ENCODE results near the gene DCTN5. TPM values are rescaled to one million over a fixed set of nuclear protein-coding genes. Genes with fewer than 3 reads are reported as not detected.

Gene DCTN5
- total and polyA plus RNA-seq, 2 of the 13 experiments (the other 11 are each of a cell fraction or from before 2014, with no cell fraction given), result 105 to 207 TPM

- in situ Hi-C loops (cut with HindIII; ENCODE audit: extremely low pct_ligation_motif_present, low pct_unique_long_range_greater_than_20kb) (no loop called here), intact Hi-C loops (cut with micrococcal nuclease; ENCODE audit: unreplicated experiment) (loop anchor here (2.0 kb wide), 2 partner anchors 39 to 49 kb away; partner anchors contain the start of genes DCTN5 and PALB2)
- Histone ChIP-seq H3K9me3 (ENCODE audit: low read length) (no peaks in the 10 kb centered on the region), H3K4me3 (replicated peaks in 1 of 3; ENCODE audit: insufficient read depth in 1 of 3, low read depth in 2 of 3, low read length in 3 of 3) (peak overlapping the region; percentile 94 to 97 (median 95)), H3K4me1 (ENCODE audit: insufficient read depth, low read length) (peaks cover 59% of the 10 kb centered on the region), H3K4me2 (ENCODE audit: low read depth, low read length) (peak overlapping the region; percentile 99), H4K20me1 (ENCODE audit: insufficient read depth, low read length) (peaks cover 6% of the 10 kb centered on the region; the same call in 1 of the 2 replicates), H2AFZ (ENCODE audit: low read length) (no peak overlapping the region), H3K36me3 (replicated peaks in 1 of 2; ENCODE audit: control insufficient read depth in 1 of 2, insufficient read depth in 2 of 2, low read length in 2 of 2) (peaks cover 34 to 43% of the 10 kb centered on the region in 2 experiments), H3K9ac (ENCODE audit: insufficient read depth, low read depth, low read length) (peak overlapping the region; percentile 90), H3K27ac (ENCODE audit: extremely low read length, insufficient read depth, low read length) (peak overlapping the region; percentile 75), H3K79me2 (ENCODE audit: insufficient read depth, low read length) (peaks cover 48% of the 10 kb centered on the region), H3K27me3 (ENCODE audit: control insufficient read depth in 1 of 2, insufficient read depth in 2 of 2, low read length in 2 of 2) (no peaks in the 10 kb centered on the region; a peak in 1 of 5 replicates)
- POLR2A ChIA-PET, result interaction anchor here (1.4 to 3.7 kb wide), 2 partner anchors 15 to 38 kb away, joined by 5 to 20 read pairs; partner anchors contain the start of genes DCTN5 and PALB2
- ATAC-seq (peak; percentile 41), DNase-seq (ENCODE audit: low spot score) (peak; percentile 63), FAIRE-seq (no peak)
- BruUV-seq (replicated peaks), result no TSS peak
- CTCF ChIA-PET (ENCODE audit: low intra/inter-chr PET ratio, low total read pairs), result no interaction called here
- 1% methylated on average over 24 of the region's 24 CpGs for WGBS (ENCODE audit: low lambda C conversion rate)
- TF ChIP-seq ZNF256 (CRISPR knock-in tag; conservative IDR thresholded peaks at IDR 0.05), result 0 out of 2 replicates have a peak, but pooled peaks have one; percentile 15
- TF ChIP-seq ADNP (CRISPR knock-in tag; IDR thresholded peaks at IDR 0.05), result no peak
- 0 out of 2 replicates have a peak, but pooled peaks have one; percentile 10 for TF ChIP-seq MED1 (CRISPR knock-in tag; IDR thresholded peaks at IDR 0.05)
- TF ChIP-seq ZNF333 (CRISPR knock-in tag; IDR thresholded peaks at IDR 0.05; ENCODE audit: borderline replicate concordance), result no peak
- TF ChIP-seq YEATS4 (CRISPR knock-in tag; IDR thresholded peaks at IDR 0.05; ENCODE audit: borderline replicate concordance), result no peak
- TF ChIP-seq ZNF687 (CRISPR knock-in tag; IDR thresholded peaks at IDR 0.05), result no peak
- peak; percentile 12; the same call in 1 of the 2 replicates for TF ChIP-seq MYC (CRISPR knock-in tag; IDR thresholded peaks at IDR 0.05; ENCODE audit: borderline replicate concordance)
- no peak for TF ChIP-seq ZNF724P (CRISPR knock-in tag; IDR thresholded peaks at IDR 0.05; ENCODE audit: borderline replicate concordance)
- TF ChIP-seq THAP9 (CRISPR knock-in tag; IDR thresholded peaks at IDR 0.05; ENCODE audit: borderline replicate concordance), result 0 out of 2 replicates have a peak, but pooled peaks have one; percentile 3
- TF ChIP-seq TGIF2 (CRISPR knock-in tag; IDR thresholded peaks at IDR 0.05), result 0 out of 2 replicates have a peak, but pooled peaks have one; percentile 18
- TF ChIP-seq, protein P1, sequence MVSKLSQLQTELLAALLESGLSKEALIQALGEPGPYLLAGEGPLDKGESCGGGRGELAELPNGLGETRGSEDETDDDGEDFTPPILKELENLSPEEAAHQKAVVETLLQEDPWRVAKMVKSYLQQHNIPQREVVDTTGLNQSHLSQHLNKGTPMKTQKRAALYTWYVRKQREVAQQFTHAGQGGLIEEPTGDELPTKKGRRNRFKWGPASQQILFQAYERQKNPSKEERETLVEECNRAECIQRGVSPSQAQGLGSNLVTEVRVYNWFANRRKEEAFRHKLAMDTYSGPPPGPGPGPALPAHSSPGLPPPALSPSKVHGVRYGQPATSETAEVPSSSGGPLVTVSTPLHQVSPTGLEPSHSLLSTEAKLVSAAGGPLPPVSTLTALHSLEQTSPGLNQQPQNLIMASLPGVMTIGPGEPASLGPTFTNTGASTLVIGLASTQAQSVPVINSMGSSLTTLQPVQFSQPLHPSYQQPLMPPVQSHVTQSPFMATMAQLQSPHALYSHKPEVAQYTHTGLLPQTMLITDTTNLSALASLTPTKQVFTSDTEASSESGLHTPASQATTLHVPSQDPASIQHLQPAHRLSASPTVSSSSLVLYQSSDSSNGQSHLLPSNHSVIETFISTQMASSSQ (IDR thresholded peaks at IDR 0.05; ENCODE audit: low read depth), result no peak
- TF ChIP-seq, protein P1 (CRISPR knock-in tag; IDR thresholded peaks at IDR 0.05; ENCODE audit: borderline replicate concordance), result no peak
Measured at GRCh38 chr16:23679274-23679985, 38.2 kb downstream of the DCTN5 start.
